WTC11 (cell line): ENCODE data around the gene PLEKHM1. TPM values are rescaled to one million over a fixed set of nuclear protein-coding genes. Genes with fewer than 3 reads are reported as not detected.

ENCODE experiments used
- ATAC-seq: fragments of 200-7000 bp; cut with Tn5 transposase; 2 replicates; pipeline ENCODE4 v1.10.0; 2021; ENCODE audit warnings: mild to moderate bottlenecking, moderate library complexity
- CTCF ChIA-PET: fragments of 300-600 bp; sonication (Branson Sonifier 250); formaldehyde crosslinking; loops from one replicate; lab custom pipeline; 2021; ENCODE audit warnings: antibody characterized with exemption; lab: Charles Lee
- POLR2A ChIA-PET: fragments of 350-600 bp; sonication (Branson Sonifier 250); formaldehyde crosslinking; loops from one replicate; lab custom pipeline; 2021; ENCODE audit warnings: antibody characterized with exemption; lab: Charles Lee
- DNase-seq: peaks from one replicate; pipeline ENCODE4 v3.0.0; 2021; ENCODE audit warnings: low spot score
- H3K27ac Mint-ChIP-seq: 2 replicates; pipeline ENCODE4 v1.8.0; 2021; ENCODE audit warnings: mixed read lengths
- H3K27me3 Mint-ChIP-seq: 2 replicates; pipeline ENCODE4 v1.8.0; 2021; ENCODE audit warnings: low read depth, mild to moderate bottlenecking, moderate library complexity, mixed read lengths
- H3K36me3 Mint-ChIP-seq: 2 replicates; pipeline ENCODE4 v1.8.0; 2021; ENCODE audit warnings: mixed read lengths
- H3K4me1 Mint-ChIP-seq: 2 replicates; pipeline ENCODE4 v1.8.0; 2022; ENCODE audit warnings: mixed read lengths
- H3K4me3 Mint-ChIP-seq: 2 replicates; pipeline ENCODE4 v1.8.0; 2021; ENCODE audit warnings: mild to moderate bottlenecking, moderate library complexity, mixed read lengths
- H3K9me3 Mint-ChIP-seq: 2 replicates; pipeline ENCODE4 v1.8.0; 2021; ENCODE audit warnings: mixed read lengths
- ATF1 ChIP-seq: sonication (generic); formaldehyde crosslinking; IDR thresholded peaks from 2 replicates; pipeline ENCODE4 v1.8.1; 2023; ENCODE audit warnings: mild to moderate bottlenecking, moderate library complexity, missing genetic modification reagents
- CBFB ChIP-seq: sonication (generic); formaldehyde crosslinking; IDR thresholded peaks from 2 replicates; pipeline ENCODE4 v1.8.1; 2022; ENCODE audit warnings: mild to moderate bottlenecking, low read depth, missing genetic modification reagents
- GTF2I ChIP-seq: fragments of 250-450 bp; sonication (Bioruptor Pico); conservative IDR thresholded peaks from 2 replicates; pipeline ENCODE4 v1.4.0; 2021; ENCODE audit warnings: mild to moderate bottlenecking
- JAZF1 ChIP-seq: fragments of 250-450 bp; sonication (Bioruptor Pico); IDR thresholded peaks from 2 replicates; pipeline ENCODE4 v1.9.0; 2021; ENCODE audit warnings: moderate library complexity, mild to moderate bottlenecking, inconsistent platforms
- NFE2L1 ChIP-seq: sonication (generic); formaldehyde crosslinking; IDR thresholded peaks from 2 replicates; pipeline ENCODE4 v1.8.1; 2023; ENCODE audit warnings: missing genetic modification reagents
- NFYB ChIP-seq: sonication (generic); formaldehyde crosslinking; conservative IDR thresholded peaks from 2 replicates; pipeline ENCODE4 v1.8.0; 2022; ENCODE audit warnings: low read depth, missing genetic modification reagents
- ZNF317 ChIP-seq: sonication (generic); formaldehyde crosslinking; IDR thresholded peaks from 2 replicates; pipeline ENCODE4 v1.8.1; 2023; ENCODE audit warnings: low read depth, mild to moderate bottlenecking, moderate library complexity, missing genetic modification reagents, borderline replicate concordance
- ZNF671 ChIP-seq: fragments of 250-450 bp; sonication (Bioruptor Pico); IDR thresholded peaks from 2 replicates; pipeline ENCODE4 v1.8.0; 2021; ENCODE audit warnings: mild to moderate bottlenecking
- total RNA-seq: library from RNA; stranded (reverse); gene quantifications from 3 replicates; pipeline ENCODE4 v1.2.3, GENCODE V29; 2021
- TF ChIP-seq, protein P1 (sequence below): sonication (generic); formaldehyde crosslinking; IDR thresholded peaks from 2 replicates; pipeline ENCODE4 v1.8.1; 2023; ENCODE audit warnings: mild to moderate bottlenecking, missing genetic modification reagents, moderate library complexity
- TF ChIP-seq, protein P2 (sequence below): sonication (generic); formaldehyde crosslinking; IDR thresholded peaks from 2 replicates; pipeline ENCODE4 v1.8.1; 2023; ENCODE audit warnings: mild to moderate bottlenecking, moderate library complexity, missing genetic modification reagents
- TF ChIP-seq, protein P3 (sequence below): sonication (generic); formaldehyde crosslinking; IDR thresholded peaks from 2 replicates; pipeline ENCODE4 v1.8.1; 2022; ENCODE audit warnings: low read depth, missing genetic modification reagents, borderline replicate concordance
- TF ChIP-seq, protein P4 (sequence below): sonication (generic); formaldehyde crosslinking; IDR thresholded peaks from 2 replicates; pipeline ENCODE4 v1.8.1; 2023; ENCODE audit warnings: mild to moderate bottlenecking, missing genetic modification reagents, borderline replicate concordance
- TF ChIP-seq, protein P5 (sequence below): sonication (generic); formaldehyde crosslinking; IDR thresholded peaks from 2 replicates; pipeline ENCODE4 v1.8.1; 2022; ENCODE audit warnings: missing genetic modification reagents, borderline replicate concordance
- TF ChIP-seq, protein P6 (sequence below): sonication (generic); formaldehyde crosslinking; IDR thresholded peaks from 2 replicates; pipeline ENCODE4 v1.8.0; 2022; ENCODE audit warnings: mild to moderate bottlenecking, missing genetic modification reagents
- TF ChIP-seq, protein P7 (sequence below): sonication (generic); formaldehyde crosslinking; IDR thresholded peaks from 2 replicates; pipeline ENCODE4 v1.8.0; 2022; ENCODE audit warnings: mild to moderate bottlenecking, missing genetic modification reagents
- TF ChIP-seq, protein P8 (sequence below): fragments of 250-450 bp; sonication (Bioruptor Pico); IDR thresholded peaks from 2 replicates; pipeline ENCODE4 v1.9.0; 2021; ENCODE audit warnings: mild to moderate bottlenecking, borderline replicate concordance

Gene PLEKHM1
- total RNA-seq, 1 experiment from 2014 or later = 19.6 TPM

DNA sequence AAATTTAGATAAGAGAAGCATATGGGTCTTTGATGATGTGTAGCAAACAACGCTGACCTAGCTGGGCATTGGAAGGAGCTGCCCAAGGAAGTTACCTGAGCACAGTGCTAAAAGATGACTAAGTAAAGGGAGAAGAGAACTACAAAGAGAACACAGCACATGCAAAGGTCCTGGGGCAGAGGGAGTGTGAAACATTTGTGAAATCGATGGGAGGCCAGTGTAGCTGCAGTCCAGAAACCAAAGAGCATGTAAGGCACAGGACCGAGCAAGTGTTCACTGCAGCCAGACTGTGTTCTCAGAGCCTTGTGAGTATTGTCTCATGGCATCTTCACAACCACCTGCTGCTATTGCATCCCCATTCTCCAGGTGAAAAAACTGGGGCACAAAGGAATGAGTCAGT is 102.8 kb downstream of the PLEKHM1 start (continued):
- TF ChIP-seq, protein P1, sequence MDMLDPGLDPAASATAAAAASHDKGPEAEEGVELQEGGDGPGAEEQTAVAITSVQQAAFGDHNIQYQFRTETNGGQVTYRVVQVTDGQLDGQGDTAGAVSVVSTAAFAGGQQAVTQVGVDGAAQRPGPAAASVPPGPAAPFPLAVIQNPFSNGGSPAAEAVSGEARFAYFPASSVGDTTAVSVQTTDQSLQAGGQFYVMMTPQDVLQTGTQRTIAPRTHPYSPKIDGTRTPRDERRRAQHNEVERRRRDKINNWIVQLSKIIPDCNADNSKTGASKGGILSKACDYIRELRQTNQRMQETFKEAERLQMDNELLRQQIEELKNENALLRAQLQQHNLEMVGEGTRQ = no peak
- TF ChIP-seq ZNF317 (CRISPR knock-in tag) = no peak

DNA sequence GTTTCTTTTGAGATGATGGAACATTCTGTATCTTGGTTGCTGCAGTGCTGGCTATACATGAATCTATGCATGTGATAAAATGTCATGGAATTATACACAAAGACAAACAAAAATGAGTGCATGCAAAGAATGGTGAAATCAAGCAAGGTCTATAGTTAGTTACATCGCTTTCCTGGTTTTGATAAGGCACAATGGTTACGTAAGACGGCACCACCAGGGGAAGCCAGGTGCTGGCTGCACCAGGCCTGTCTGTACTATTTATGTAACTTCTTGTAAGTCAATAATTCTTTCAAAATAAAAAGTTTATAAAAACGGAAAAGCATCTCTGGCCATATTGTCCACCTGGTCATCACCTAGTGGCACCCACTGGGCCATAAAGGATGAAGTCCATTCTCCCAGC is 104.3 kb downstream of the PLEKHM1 start:
- CTCF ChIA-PET = interaction anchor here (0.5 to 3.1 kb wide), 26 partner anchors 7 to 411 kb away, joined by 3 to 81 read pairs (median 6); partner anchors contain the start of gene MAP3K14
- no peak for ATAC-seq
- Mint-ChIP-seq H3K36me3 (no peaks in the 10 kb centered on the region), H3K27me3 (peaks cover 16% of the 10 kb centered on the region), H3K4me3 (no peak overlapping the region), H3K4me1 (peaks cover 24% of the 10 kb centered on the region), H3K27ac (no peak overlapping the region), H3K9me3 (no peaks in the 10 kb centered on the region)
- DNase-seq = no peak
- POLR2A ChIA-PET = no interaction called here
- TF ChIP-seq JAZF1 (CRISPR knock-in tag) = no peak
- no peak for TF ChIP-seq NFE2L1 (CRISPR knock-in tag)
- TF ChIP-seq, protein P2, sequence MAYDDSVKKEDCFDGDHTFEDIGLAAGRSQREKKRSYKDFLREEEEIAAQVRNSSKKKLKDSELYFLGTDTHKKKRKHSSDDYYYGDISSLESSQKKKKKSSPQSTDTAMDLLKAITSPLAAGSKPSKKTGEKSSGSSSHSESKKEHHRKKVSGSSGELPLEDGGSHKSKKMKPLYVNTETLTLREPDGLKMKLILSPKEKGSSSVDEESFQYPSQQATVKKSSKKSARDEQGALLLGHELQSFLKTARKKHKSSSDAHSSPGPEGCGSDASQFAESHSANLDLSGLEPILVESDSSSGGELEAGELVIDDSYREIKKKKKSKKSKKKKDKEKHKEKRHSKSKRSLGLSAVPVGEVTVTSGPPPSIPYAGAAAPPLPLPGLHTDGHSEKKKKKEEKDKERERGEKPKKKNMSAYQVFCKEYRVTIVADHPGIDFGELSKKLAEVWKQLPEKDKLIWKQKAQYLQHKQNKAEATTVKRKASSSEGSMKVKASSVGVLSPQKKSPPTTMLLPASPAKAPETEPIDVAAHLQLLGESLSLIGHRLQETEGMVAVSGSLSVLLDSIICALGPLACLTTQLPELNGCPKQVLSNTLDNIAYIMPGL (CRISPR knock-in tag) = no peak
- no peak for TF ChIP-seq CBFB (CRISPR knock-in tag)
- TF ChIP-seq, protein P3, sequence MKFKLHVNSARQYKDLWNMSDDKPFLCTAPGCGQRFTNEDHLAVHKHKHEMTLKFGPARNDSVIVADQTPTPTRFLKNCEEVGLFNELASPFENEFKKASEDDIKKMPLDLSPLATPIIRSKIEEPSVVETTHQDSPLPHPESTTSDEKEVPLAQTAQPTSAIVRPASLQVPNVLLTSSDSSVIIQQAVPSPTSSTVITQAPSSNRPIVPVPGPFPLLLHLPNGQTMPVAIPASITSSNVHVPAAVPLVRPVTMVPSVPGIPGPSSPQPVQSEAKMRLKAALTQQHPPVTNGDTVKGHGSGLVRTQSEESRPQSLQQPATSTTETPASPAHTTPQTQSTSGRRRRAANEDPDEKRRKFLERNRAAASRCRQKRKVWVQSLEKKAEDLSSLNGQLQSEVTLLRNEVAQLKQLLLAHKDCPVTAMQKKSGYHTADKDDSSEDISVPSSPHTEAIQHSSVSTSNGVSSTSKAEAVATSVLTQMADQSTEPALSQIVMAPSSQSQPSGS (CRISPR knock-in tag) = no peak
- TF ChIP-seq, protein P4, sequence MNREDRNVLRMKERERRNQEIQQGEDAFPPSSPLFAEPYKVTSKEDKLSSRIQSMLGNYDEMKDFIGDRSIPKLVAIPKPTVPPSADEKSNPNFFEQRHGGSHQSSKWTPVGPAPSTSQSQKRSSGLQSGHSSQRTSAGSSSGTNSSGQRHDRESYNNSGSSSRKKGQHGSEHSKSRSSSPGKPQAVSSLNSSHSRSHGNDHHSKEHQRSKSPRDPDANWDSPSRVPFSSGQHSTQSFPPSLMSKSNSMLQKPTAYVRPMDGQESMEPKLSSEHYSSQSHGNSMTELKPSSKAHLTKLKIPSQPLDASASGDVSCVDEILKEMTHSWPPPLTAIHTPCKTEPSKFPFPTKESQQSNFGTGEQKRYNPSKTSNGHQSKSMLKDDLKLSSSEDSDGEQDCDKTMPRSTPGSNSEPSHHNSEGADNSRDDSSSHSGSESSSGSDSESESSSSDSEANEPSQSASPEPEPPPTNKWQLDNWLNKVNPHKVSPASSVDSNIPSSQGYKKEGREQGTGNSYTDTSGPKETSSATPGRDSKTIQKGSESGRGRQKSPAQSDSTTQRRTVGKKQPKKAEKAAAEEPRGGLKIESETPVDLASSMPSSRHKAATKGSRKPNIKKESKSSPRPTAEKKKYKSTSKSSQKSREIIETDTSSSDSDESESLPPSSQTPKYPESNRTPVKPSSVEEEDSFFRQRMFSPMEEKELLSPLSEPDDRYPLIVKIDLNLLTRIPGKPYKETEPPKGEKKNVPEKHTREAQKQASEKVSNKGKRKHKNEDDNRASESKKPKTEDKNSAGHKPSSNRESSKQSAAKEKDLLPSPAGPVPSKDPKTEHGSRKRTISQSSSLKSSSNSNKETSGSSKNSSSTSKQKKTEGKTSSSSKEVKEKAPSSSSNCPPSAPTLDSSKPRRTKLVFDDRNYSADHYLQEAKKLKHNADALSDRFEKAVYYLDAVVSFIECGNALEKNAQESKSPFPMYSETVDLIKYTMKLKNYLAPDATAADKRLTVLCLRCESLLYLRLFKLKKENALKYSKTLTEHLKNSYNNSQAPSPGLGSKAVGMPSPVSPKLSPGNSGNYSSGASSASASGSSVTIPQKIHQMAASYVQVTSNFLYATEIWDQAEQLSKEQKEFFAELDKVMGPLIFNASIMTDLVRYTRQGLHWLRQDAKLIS (CRISPR knock-in tag) = no peak
- no peak for TF ChIP-seq ATF1
- TF ChIP-seq GTF2I (CRISPR knock-in tag) = no peak
- TF ChIP-seq ZNF671 (CRISPR knock-in tag) = no peak
- TF ChIP-seq, protein P5, sequence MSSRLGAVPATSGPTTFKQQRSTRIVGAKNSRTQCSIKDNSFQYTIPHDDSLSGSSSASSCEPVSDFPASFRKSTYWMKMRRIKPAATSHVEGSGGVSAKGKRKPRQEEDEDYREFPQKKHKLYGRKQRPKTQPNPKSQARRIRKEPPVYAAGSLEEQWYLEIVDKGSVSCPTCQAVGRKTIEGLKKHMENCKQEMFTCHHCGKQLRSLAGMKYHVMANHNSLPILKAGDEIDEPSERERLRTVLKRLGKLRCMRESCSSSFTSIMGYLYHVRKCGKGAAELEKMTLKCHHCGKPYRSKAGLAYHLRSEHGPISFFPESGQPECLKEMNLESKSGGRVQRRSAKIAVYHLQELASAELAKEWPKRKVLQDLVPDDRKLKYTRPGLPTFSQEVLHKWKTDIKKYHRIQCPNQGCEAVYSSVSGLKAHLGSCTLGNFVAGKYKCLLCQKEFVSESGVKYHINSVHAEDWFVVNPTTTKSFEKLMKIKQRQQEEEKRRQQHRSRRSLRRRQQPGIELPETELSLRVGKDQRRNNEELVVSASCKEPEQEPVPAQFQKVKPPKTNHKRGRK (CRISPR knock-in tag) = no peak
- TF ChIP-seq, protein P6, sequence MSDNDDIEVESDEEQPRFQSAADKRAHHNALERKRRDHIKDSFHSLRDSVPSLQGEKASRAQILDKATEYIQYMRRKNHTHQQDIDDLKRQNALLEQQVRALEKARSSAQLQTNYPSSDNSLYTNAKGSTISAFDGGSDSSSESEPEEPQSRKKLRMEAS (CRISPR knock-in tag) = no peak
- TF ChIP-seq NFYB = no peak
- TF ChIP-seq ZNF317 (CRISPR knock-in tag) = no peak
- TF ChIP-seq, protein P7, sequence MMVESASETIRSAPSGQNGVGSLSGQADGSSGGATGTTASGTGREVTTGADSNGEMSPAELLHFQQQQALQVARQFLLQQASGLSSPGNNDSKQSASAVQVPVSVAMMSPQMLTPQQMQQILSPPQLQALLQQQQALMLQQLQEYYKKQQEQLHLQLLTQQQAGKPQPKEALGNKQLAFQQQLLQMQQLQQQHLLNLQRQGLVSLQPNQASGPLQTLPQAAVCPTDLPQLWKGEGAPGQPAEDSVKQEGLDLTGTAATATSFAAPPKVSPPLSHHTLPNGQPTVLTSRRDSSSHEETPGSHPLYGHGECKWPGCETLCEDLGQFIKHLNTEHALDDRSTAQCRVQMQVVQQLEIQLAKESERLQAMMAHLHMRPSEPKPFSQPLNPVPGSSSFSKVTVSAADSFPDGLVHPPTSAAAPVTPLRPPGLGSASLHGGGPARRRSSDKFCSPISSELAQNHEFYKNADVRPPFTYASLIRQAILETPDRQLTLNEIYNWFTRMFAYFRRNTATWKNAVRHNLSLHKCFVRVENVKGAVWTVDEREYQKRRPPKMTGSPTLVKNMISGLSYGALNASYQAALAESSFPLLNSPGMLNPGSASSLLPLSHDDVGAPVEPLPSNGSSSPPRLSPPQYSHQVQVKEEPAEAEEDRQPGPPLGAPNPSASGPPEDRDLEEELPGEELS (CRISPR knock-in tag) = no peak
- TF ChIP-seq, protein P8, sequence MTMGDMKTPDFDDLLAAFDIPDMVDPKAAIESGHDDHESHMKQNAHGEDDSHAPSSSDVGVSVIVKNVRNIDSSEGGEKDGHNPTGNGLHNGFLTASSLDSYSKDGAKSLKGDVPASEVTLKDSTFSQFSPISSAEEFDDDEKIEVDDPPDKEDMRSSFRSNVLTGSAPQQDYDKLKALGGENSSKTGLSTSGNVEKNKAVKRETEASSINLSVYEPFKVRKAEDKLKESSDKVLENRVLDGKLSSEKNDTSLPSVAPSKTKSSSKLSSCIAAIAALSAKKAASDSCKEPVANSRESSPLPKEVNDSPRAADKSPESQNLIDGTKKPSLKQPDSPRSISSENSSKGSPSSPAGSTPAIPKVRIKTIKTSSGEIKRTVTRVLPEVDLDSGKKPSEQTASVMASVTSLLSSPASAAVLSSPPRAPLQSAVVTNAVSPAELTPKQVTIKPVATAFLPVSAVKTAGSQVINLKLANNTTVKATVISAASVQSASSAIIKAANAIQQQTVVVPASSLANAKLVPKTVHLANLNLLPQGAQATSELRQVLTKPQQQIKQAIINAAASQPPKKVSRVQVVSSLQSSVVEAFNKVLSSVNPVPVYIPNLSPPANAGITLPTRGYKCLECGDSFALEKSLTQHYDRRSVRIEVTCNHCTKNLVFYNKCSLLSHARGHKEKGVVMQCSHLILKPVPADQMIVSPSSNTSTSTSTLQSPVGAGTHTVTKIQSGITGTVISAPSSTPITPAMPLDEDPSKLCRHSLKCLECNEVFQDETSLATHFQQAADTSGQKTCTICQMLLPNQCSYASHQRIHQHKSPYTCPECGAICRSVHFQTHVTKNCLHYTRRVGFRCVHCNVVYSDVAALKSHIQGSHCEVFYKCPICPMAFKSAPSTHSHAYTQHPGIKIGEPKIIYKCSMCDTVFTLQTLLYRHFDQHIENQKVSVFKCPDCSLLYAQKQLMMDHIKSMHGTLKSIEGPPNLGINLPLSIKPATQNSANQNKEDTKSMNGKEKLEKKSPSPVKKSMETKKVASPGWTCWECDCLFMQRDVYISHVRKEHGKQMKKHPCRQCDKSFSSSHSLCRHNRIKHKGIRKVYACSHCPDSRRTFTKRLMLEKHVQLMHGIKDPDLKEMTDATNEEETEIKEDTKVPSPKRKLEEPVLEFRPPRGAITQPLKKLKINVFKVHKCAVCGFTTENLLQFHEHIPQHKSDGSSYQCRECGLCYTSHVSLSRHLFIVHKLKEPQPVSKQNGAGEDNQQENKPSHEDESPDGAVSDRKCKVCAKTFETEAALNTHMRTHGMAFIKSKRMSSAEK = no peak
